ENCODE results near the gene OR5H15. TPM values are rescaled to one million over a fixed set of nuclear protein-coding genes. Genes with fewer than 3 reads are reported as not detected.

OR5H15 gene
- total RNA-seq, 2 experiments from 2014 or later: not detected

DNA sequence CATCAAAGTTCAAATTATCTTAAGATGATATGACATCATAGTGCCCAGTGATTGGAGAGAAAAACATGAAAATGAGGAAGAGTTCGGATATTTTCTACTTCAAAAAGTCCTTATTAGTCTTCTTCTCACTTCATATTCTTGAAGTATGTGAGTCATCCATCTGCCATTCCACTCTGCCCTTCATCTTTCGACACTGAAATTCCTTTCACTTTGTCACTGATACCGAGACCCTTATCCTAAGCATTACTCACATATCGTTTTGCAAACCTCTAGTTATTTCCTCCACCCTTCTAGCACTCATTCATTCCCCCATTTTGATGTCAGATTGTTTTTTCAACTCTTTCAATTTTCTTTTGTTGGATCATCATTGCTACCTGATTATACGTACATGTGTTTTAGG lies 15.3 kb upstream of the OR5H15 start:
- no peaks in the 10 kb centered on the region for H3K36me3 Mint-ChIP-seq (ENCODE audit: low read depth)
- POLR2A ChIA-PET: no interaction called here
- no peaks in the 10 kb centered on the region for H3K4me1 Mint-ChIP-seq (ENCODE audit: low read depth)
- DNase-seq (no peak), ATAC-seq (ENCODE audit: poor library complexity) (no peak)
- peaks cover 8% of the 10 kb centered on the region for H3K9me3 Mint-ChIP-seq
- H3K27me3 Mint-ChIP-seq: no peaks in the 10 kb centered on the region
- H3K4me3 Mint-ChIP-seq: no peak overlapping the region
- Histone ChIP-seq H3K36me3 (ENCODE audit: insufficient read depth, low read length) (no peaks in the 10 kb centered on the region), H3K27me3 (ENCODE audit: control insufficient read depth in 1 of 2, insufficient read depth in 2 of 2, low read length in 2 of 2) (no peaks in the 10 kb centered on the region), H3K4me1 (ENCODE audit: insufficient read depth, low read length) (no peaks in the 10 kb centered on the region), H3K9me3 (ENCODE audit: control insufficient read depth in 1 of 2, insufficient read depth in 1 of 2, low read length in 2 of 2) (no peaks in the 10 kb centered on the region), H3K4me3 (ENCODE audit: low read length) (no peak overlapping the region), H3K27ac (ENCODE audit: low read depth in 1 of 2, low read length in 2 of 2) (no peak overlapping the region)
- intact Hi-C loops (cut with DNase I, micrococcal nuclease): no loop called here
- CTCF ChIA-PET: no interaction called here
- H3K27ac Mint-ChIP-seq: no peak overlapping the region
- TF ChIP-seq, protein P1, sequence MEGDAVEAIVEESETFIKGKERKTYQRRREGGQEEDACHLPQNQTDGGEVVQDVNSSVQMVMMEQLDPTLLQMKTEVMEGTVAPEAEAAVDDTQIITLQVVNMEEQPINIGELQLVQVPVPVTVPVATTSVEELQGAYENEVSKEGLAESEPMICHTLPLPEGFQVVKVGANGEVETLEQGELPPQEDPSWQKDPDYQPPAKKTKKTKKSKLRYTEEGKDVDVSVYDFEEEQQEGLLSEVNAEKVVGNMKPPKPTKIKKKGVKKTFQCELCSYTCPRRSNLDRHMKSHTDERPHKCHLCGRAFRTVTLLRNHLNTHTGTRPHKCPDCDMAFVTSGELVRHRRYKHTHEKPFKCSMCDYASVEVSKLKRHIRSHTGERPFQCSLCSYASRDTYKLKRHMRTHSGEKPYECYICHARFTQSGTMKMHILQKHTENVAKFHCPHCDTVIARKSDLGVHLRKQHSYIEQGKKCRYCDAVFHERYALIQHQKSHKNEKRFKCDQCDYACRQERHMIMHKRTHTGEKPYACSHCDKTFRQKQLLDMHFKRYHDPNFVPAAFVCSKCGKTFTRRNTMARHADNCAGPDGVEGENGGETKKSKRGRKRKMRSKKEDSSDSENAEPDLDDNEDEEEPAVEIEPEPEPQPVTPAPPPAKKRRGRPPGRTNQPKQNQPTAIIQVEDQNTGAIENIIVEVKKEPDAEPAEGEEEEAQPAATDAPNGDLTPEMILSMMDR (IDR thresholded peaks at IDR 0.05): no peak

DNA sequence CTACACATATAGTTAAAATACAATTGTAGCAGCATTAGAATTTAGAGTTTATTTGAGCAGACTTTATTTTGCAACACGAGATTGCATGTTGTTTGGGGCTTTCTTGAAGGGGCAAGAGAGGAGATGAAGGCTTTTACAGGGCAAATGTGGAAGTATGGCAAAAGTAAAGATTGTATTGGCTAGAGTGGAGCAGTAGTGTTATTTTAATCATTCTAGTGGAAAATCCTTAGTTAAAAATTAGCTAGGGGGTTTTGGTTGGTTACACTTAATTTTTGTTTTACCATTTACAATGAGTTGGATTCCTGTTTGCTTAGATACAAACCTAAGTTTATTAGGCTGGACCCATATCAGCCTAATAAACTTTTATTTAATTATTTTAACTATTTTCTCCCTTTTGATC lies 4.6 kb downstream of the OR5H15 start:
- H3K27ac ChIP-seq (ENCODE audit: low read depth in 1 of 2, low read length in 2 of 2): no peak overlapping the region
- no peak for ATAC-seq (ENCODE audit: poor library complexity)
- no peaks in the 10 kb centered on the region for H3K36me3 ChIP-seq (ENCODE audit: insufficient read depth, low read length)
- no peak overlapping the region for H3K27ac Mint-ChIP-seq
- TF ChIP-seq, protein P1 (IDR thresholded peaks at IDR 0.05): no peak
- no peaks in the 10 kb centered on the region for H3K36me3 Mint-ChIP-seq (ENCODE audit: low read depth)
- ChIA-PET POLR2A (no interaction called here), CTCF (no interaction called here)
- H3K27me3 Mint-ChIP-seq: peaks cover 10% of the 10 kb centered on the region
- no peaks in the 10 kb centered on the region for H3K4me1 Mint-ChIP-seq (ENCODE audit: low read depth)
- no peaks in the 10 kb centered on the region for H3K27me3 ChIP-seq (ENCODE audit: control insufficient read depth in 1 of 2, insufficient read depth in 2 of 2, low read length in 2 of 2)
- no peak overlapping the region for H3K4me3 ChIP-seq (ENCODE audit: low read length)
- H3K9me3 Mint-ChIP-seq: peaks cover 3% of the 10 kb centered on the region
- no peaks in the 10 kb centered on the region for H3K4me1 ChIP-seq (ENCODE audit: insufficient read depth, low read length)
- intact Hi-C loops (cut with DNase I, micrococcal nuclease): no loop called here
- H3K9me3 ChIP-seq (ENCODE audit: control insufficient read depth in 1 of 2, insufficient read depth in 1 of 2, low read length in 2 of 2): no peaks in the 10 kb centered on the region
- DNase-seq: no peak
- H3K4me3 Mint-ChIP-seq: no peak overlapping the region

DNA sequence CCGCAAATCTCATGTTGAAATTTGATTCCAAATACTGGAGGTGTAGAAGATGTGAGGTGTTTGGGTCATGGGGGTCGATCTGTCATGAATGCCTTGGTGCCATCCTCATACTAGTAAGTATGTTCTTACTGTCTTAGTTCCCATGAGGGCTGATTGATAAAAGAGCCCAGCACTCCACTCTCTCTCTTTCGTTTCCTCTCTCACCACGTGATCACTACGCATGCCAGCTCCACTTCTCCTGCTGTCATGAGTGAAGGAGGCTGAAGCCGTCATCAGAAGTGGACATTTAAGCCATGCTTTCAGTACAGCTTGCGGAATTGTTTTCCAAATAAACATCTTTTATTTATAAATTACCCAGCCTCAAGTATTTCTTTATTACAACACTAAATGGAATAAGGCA lies 6.1 kb downstream of the OR5H15 start:
- H3K4me1 Mint-ChIP-seq (ENCODE audit: low read depth): no peaks in the 10 kb centered on the region
- H3K4me3 Mint-ChIP-seq: no peak overlapping the region
- DNase-seq: no peak
- no peaks in the 10 kb centered on the region for H3K9me3 ChIP-seq (ENCODE audit: control insufficient read depth in 1 of 2, insufficient read depth in 1 of 2, low read length in 2 of 2)
- H3K4me1 ChIP-seq (ENCODE audit: insufficient read depth, low read length): no peaks in the 10 kb centered on the region
- no peak overlapping the region for H3K27ac Mint-ChIP-seq
- peaks cover 6% of the 10 kb centered on the region for H3K27me3 Mint-ChIP-seq
- no peaks in the 10 kb centered on the region for H3K36me3 ChIP-seq (ENCODE audit: insufficient read depth, low read length)
- no peaks in the 10 kb centered on the region for H3K27me3 ChIP-seq (ENCODE audit: control insufficient read depth in 1 of 2, insufficient read depth in 2 of 2, low read length in 2 of 2)
- intact Hi-C loops (cut with DNase I, micrococcal nuclease): no loop called here
- no peak overlapping the region for H3K4me3 ChIP-seq (ENCODE audit: low read length)
- TF ChIP-seq, protein P1 (IDR thresholded peaks at IDR 0.05): no peak
- ChIA-PET CTCF (no interaction called here), POLR2A (no interaction called here)
- no peaks in the 10 kb centered on the region for H3K36me3 Mint-ChIP-seq (ENCODE audit: low read depth)
- peaks cover 5% of the 10 kb centered on the region for H3K9me3 Mint-ChIP-seq
- no peak overlapping the region for H3K27ac ChIP-seq (ENCODE audit: low read depth in 1 of 2, low read length in 2 of 2)
- ATAC-seq (ENCODE audit: poor library complexity): no peak
